Panc1 (cell line): ENCODE results near the gene ATF7. TPM values are rescaled to one million over a fixed set of nuclear protein-coding genes. Genes with fewer than 3 reads are reported as not detected.

Experiments used
- ATAC-seq: fragments of 200-7000 bp; cut with Tn5 transposase; 2 replicates; pipeline ENCODE4 v1.9.1; 2020; ENCODE audit warnings: mild to moderate bottlenecking, moderate library complexity
- BruUV-seq: library from RNA; stranded (reverse); fragments of 400-500 nt; replicated peaks from 2 replicates; lab custom pipeline; 2021; lab: Mats Ljungman, UMichigan
- CTCF ChIA-PET: fragments of 300-600 bp; sonication (Branson Sonifier 250); formaldehyde crosslinking; loops from one replicate; lab custom pipeline; 2022; ENCODE audit warnings: antibody characterized with exemption; lab: Charles Lee
- POLR2A ChIA-PET: fragments of 300-600 bp; sonication (Branson Sonifier 250); formaldehyde crosslinking; loops from one replicate; lab custom pipeline; 2022; ENCODE audit warnings: antibody characterized with exemption; lab: Charles Lee
- DNase-seq: peaks from one replicate; pipeline ENCODE4 v3.0.0-alpha.2; 2010; ENCODE audit warnings: low read depth, low spot score
- H3K27ac ChIP-seq: 2 replicates; pipeline ENCODE4 v1.5.1; 2011; ENCODE audit warnings: mild to moderate bottlenecking, low read length, inconsistent platforms
- H3K27me3 ChIP-seq: fragments of 200-500 bp; sonication (Bioruptor generic); 2 replicates; pipeline ENCODE4 v1.6.0; 2014; ENCODE audit warnings: low read length, inconsistent platforms; ENCODE audit not compliant: control insufficient read depth, insufficient read depth
- H3K36me3 ChIP-seq: fragments of 200-500 bp; sonication (Bioruptor generic); 2 replicates; pipeline ENCODE4 v1.5.1; 2014; ENCODE audit warnings: inconsistent platforms, mild to moderate bottlenecking, low read length, moderate library complexity; ENCODE audit not compliant: control insufficient read depth, insufficient read depth
- H3K4me1 ChIP-seq: 2 replicates; pipeline ENCODE4 v1.5.1; 2011; ENCODE audit warnings: inconsistent platforms, mild to moderate bottlenecking, low read length, moderate library complexity; ENCODE audit not compliant: control insufficient read depth, insufficient read depth
- H3K4me3 ChIP-seq, 2 experiments: 2 replicates each; pipeline ENCODE4 v1.5.1; 2011 to 2012; ENCODE audit warnings: low read depth in 2 of 2, low read length in 2 of 2, mild to moderate bottlenecking in 2 of 2, inconsistent platforms in 1 of 2, moderate library complexity in 1 of 2
- H3K9me3 ChIP-seq: fragments of 200-500 bp; sonication (Bioruptor generic); 2 replicates; pipeline ENCODE4 v1.5.1; 2014; ENCODE audit warnings: low read depth, mild to moderate bottlenecking, inconsistent platforms, low read length, moderate library complexity; ENCODE audit not compliant: control insufficient read depth, insufficient read depth
- CTCF ChIP-seq: fragments of 450-650 bp; IDR thresholded peaks from 2 replicates; pipeline ENCODE4 v1.5.1; 2017; ENCODE audit warnings: mild to moderate bottlenecking
- POLR2AphosphoS5 ChIP-seq: IDR thresholded peaks from 2 replicates; pipeline ENCODE4 v1.6.1; 2012; ENCODE audit warnings: mild to moderate bottlenecking, low read depth, low read length, moderate library complexity
- REST ChIP-seq, 2 experiments: IDR thresholded peaks; 2 replicates each; pipeline ENCODE4 v1.6.1; 2011 to 2012; ENCODE audit warnings: low read depth in 2 of 2, control low read depth in 1 of 2, low read length in 1 of 2, mild to moderate bottlenecking in 1 of 2, moderate library complexity in 1 of 2; ENCODE audit not compliant: insufficient read depth in 1 of 2
- SIN3A ChIP-seq: IDR thresholded peaks from 2 replicates; pipeline ENCODE4 v1.6.1; 2012; ENCODE audit warnings: low read depth, mild to moderate bottlenecking, low read length, moderate library complexity, borderline replicate concordance; ENCODE audit not compliant: insufficient read depth
- TCF7L2 ChIP-seq: IDR thresholded peaks from 2 replicates; pipeline ENCODE4 v1.6.1; 2011; ENCODE audit warnings: mild to moderate bottlenecking, low read depth, low read length, inconsistent platforms
- in situ Hi-C: cut with HindIII; loops from 2 replicates; pipeline ENCODE4 v1.10.0; 2016; ENCODE audit warnings: low sequenced_read_pairs, low pct_unique_long_range_greater_than_20kb
- intact Hi-C: fragments of 100-400 bp; cut with micrococcal nuclease; formaldehyde crosslinking; loops from one replicate; pipeline ENCODE4 v1.10.0; 2022; ENCODE audit not compliant: unreplicated experiment
- total RNA-seq: library from RNA; stranded (reverse); gene quantifications from one replicate; pipeline ENCODE4 v1.2.1, GENCODE V29; 2021; ENCODE audit not compliant: unreplicated experiment

ATF7 gene
- total RNA-seq, 1 experiment from 2014 or later = 29.5 TPM

GRCh38 chr12:53602176-53602864 is 23.9 kb downstream of the ATF7 start:
- Histone ChIP-seq H3K9me3 (no peaks in the 10 kb centered on the region), H3K27me3 (no peaks in the 10 kb centered on the region), H3K4me1 (peaks cover 29% of the 10 kb centered on the region), H3K27ac (peak overlapping the region; percentile 40; the same call in 1 of the 2 replicates), H3K36me3 (no peaks in the 10 kb centered on the region; the same call in 1 of the 2 replicates), H3K4me3 (no peak overlapping the region)
- no TSS peak for BruUV-seq
- intact Hi-C loops (no loop called here), in situ Hi-C loops (no loop called here)
- CTCF ChIA-PET = no interaction called here
- TF ChIP-seq CTCF (no peak), POLR2AphosphoS5 (no peak), SIN3A (no peak), REST (IDR thresholded peaks at IDR 0.05; ENCODE audit: insufficient read depth in 1 of 2, low read depth in 2 of 2, low read length in 1 of 2) (no peak), TCF7L2 (no peak)
- DNase-seq = no peak
- no peak for ATAC-seq
- POLR2A ChIA-PET = no interaction called here

GRCh38 chr12:53601296-53601847 is 24.8 kb downstream of the ATF7 start:
- Histone ChIP-seq H3K4me1 (peaks cover 29% of the 10 kb centered on the region), H3K4me3 (no peak overlapping the region), H3K36me3 (no peaks in the 10 kb centered on the region; the same call in 1 of the 2 replicates), H3K27ac (no peak overlapping the region), H3K9me3 (no peaks in the 10 kb centered on the region), H3K27me3 (no peaks in the 10 kb centered on the region)
- no TSS peak for BruUV-seq
- in situ Hi-C loops (no loop called here), intact Hi-C loops (no loop called here)
- TF ChIP-seq SIN3A (no peak), REST (IDR thresholded peaks at IDR 0.05; ENCODE audit: insufficient read depth in 1 of 2, low read depth in 2 of 2, low read length in 1 of 2) (no peak), CTCF (no peak), TCF7L2 (no peak), POLR2AphosphoS5 (no peak)
- POLR2A ChIA-PET = no interaction called here
- DNase-seq (no peak), ATAC-seq (no peak)
- CTCF ChIA-PET = no interaction called here
